ENCODE results near the gene BCL2L11. TPM values are rescaled to one million over a fixed set of nuclear protein-coding genes. Genes with fewer than 3 reads are reported as not detected.

Gene BCL2L11
- total RNA-seq, 1 donor from 2014 or later = 221 TPM

DNA sequence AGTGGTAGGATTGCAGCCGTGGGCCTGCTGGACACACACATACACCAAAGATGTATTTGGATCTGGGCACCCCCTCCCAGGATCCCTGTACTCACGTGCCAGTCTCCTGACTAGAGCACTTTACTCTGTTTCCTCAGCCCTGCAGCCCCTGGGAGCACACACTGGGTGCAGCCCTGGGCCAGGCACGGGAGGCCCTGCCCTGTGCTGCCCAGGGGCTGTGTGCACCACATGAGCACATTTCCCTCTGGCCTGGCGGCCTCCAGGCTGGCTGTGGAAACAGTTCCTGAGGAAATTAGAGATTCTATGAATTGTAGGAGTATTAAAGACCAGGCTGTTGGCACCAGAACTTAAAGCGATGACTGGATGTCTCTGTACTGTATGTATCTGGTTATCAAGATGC, 45.4 kb downstream of the BCL2L11 start:
- TF ChIP-seq, protein P1, sequence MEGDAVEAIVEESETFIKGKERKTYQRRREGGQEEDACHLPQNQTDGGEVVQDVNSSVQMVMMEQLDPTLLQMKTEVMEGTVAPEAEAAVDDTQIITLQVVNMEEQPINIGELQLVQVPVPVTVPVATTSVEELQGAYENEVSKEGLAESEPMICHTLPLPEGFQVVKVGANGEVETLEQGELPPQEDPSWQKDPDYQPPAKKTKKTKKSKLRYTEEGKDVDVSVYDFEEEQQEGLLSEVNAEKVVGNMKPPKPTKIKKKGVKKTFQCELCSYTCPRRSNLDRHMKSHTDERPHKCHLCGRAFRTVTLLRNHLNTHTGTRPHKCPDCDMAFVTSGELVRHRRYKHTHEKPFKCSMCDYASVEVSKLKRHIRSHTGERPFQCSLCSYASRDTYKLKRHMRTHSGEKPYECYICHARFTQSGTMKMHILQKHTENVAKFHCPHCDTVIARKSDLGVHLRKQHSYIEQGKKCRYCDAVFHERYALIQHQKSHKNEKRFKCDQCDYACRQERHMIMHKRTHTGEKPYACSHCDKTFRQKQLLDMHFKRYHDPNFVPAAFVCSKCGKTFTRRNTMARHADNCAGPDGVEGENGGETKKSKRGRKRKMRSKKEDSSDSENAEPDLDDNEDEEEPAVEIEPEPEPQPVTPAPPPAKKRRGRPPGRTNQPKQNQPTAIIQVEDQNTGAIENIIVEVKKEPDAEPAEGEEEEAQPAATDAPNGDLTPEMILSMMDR (IDR thresholded peaks at IDR 0.05) = no peak
- POLR2A ChIA-PET = no interaction called here
- Mint-ChIP-seq H3K36me3 (ENCODE audit: low read depth) (peaks cover 63% of the 10 kb centered on the region), H3K27ac (no peak overlapping the region), H3K27me3 (no peaks in the 10 kb centered on the region), H3K4me1 (peaks cover 46% of the 10 kb centered on the region), H3K4me3 (no peak overlapping the region), H3K9me3 (no peaks in the 10 kb centered on the region)
- CTCF ChIA-PET = no interaction called here
- ATAC-seq (ENCODE audit: low read depth) (no peak), DNase-seq (no peak)
- intact Hi-C loops (cut with micrococcal nuclease) = no loop called here

DNA sequence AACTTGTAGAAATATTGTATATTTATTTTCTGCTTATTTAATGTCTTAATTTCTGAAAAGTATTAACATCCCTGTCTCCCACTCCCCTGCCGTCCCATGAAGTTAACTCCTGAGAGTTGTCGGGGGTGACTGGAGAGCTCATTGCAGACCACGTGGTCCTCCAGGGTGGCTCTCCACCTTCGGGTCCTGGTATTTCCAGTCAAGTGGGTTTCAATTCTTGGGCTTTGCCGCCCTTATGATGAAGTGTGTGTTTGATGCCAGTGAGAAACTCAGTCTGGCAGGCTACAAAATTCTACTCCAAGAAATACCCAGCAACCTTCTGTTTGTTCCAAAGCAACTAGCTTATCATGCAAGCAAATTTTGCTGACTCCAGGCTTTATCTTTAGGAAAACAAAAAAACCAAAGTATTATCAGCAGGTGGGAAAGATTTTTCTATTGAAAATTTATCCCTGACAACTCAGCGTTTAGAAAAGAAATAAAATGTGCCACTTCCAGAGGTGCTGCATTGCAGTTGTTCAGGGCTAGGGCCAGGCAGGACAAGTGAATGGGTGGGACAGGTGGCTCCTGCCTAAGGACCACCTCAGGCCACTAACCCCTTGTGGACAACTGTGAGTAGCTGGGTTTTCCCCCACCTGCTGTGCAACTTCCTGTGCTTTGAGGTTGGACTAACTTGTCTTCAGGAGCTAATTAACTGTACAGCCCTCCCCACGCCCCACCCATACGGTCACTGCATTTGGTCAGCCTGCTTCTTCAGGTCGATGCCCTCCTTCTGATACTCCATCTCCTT, 46.6 kb downstream of the BCL2L11 start:
- no peak overlapping the region for H3K4me3 Mint-ChIP-seq
- TF ChIP-seq, protein P1 (IDR thresholded peaks at IDR 0.05) = no peak
- no peaks in the 10 kb centered on the region for H3K27me3 Mint-ChIP-seq
- ATAC-seq (ENCODE audit: low read depth) (peak; percentile 41), DNase-seq (no peak)
- H3K9me3 Mint-ChIP-seq = no peaks in the 10 kb centered on the region
- ChIA-PET POLR2A (interaction anchor here (0.6 to 3.9 kb wide), 7 partner anchors 9 to 52 kb away, joined by 3 to 38 read pairs (median 10); partner anchors contain the start of gene BCL2L11), CTCF (interaction anchor here (0.7 to 1.9 kb wide), 2 partner anchors 10 to 19 kb away, joined by 3 to 6 read pairs; no protein-coding TSS in a partner anchor)
- H3K36me3 Mint-ChIP-seq (ENCODE audit: low read depth) = peaks cover 52% of the 10 kb centered on the region
- no peak overlapping the region for H3K27ac Mint-ChIP-seq
- intact Hi-C loops (cut with micrococcal nuclease) = loop anchor here (1.0 kb wide), 1 partner anchor 10 kb away; no protein-coding TSS in a partner anchor
- peaks cover 38% of the 10 kb centered on the region for H3K4me1 Mint-ChIP-seq

DNA sequence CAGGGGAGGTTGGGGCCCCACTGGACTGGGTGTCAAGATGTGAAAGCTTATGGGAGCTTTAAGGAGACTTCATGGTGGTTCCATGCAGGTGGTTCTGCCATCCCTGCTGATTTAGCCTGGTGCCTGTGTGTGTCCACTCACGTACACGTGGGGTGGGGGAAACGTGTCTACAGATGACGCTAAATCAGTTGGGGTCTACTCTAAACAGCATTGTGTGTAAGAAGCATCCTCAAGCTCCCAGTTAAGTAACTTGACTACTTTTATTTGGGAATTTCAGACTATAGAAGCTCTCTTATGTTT, 47.1 kb downstream of the BCL2L11 start:
- TF ChIP-seq, protein P1 (IDR thresholded peaks at IDR 0.05) = no peak
- no peaks in the 10 kb centered on the region for H3K27me3 Mint-ChIP-seq
- peaks cover 32% of the 10 kb centered on the region for H3K4me1 Mint-ChIP-seq
- POLR2A ChIA-PET = interaction anchor here (0.6 to 3.9 kb wide), 7 partner anchors 10 to 52 kb away, joined by 3 to 38 read pairs (median 10); partner anchors contain the start of gene BCL2L11
- ATAC-seq (ENCODE audit: low read depth) = no peak
- no peaks in the 10 kb centered on the region for H3K9me3 Mint-ChIP-seq
- intact Hi-C loops (cut with micrococcal nuclease) = loop anchor here (1.0 kb wide), 1 partner anchor 11 kb away; no protein-coding TSS in a partner anchor
- H3K36me3 Mint-ChIP-seq (ENCODE audit: low read depth) = peaks cover 47% of the 10 kb centered on the region
- H3K27ac Mint-ChIP-seq = no peak overlapping the region
- DNase-seq = no peak
- CTCF ChIA-PET = interaction anchor here (0.7 to 1.9 kb wide), 2 partner anchors 11 to 18 kb away, joined by 3 to 6 read pairs; no protein-coding TSS in a partner anchor
- no peak overlapping the region for H3K4me3 Mint-ChIP-seq

DNA sequence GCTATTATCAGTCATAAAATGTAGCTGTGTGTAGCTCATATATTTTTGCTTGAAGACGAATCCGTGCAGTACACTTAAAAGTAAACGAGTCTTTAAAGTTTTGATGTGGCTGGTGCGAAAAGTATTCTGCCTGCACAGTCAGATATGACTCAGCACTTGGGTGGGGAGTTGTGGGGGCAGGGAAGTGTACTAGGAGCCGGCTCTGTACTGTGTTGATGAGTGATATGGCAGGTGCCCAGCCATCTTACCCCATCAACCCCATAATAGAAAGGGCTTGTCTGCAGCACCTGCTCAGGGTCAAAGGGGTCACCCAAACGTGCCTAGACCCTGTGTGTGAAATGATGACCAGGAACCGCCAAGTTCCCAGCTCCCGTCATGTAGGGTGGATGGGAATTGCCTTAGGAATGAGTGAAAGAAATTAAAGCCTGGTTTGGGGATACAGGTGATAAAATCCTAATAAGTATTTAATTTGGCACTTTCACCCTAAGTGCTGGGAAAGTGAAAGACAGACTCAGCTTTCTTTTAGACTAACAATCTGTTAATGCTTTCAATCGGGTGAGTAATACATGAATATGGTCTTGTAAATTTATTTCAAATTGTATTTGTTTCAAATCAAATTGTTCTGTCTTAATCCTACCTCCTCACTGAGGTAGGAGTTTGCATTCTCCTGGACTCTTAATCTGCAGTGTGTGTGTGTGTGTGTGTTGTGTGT, 48.0 kb downstream of the BCL2L11 start:
- DNase-seq (no peak), ATAC-seq (ENCODE audit: low read depth) (peak; percentile 59)
- intact Hi-C loops (cut with micrococcal nuclease) = no loop called here
- CTCF ChIA-PET = interaction anchor here (1.9 kb wide), 1 partner anchor 11 kb away, joined by 6 read pairs; no protein-coding TSS in a partner anchor
- H3K9me3 Mint-ChIP-seq = no peaks in the 10 kb centered on the region
- TF ChIP-seq, protein P1 (IDR thresholded peaks at IDR 0.05) = no peak
- H3K27me3 Mint-ChIP-seq = no peaks in the 10 kb centered on the region
- no peak overlapping the region for H3K27ac Mint-ChIP-seq
- peaks cover 25% of the 10 kb centered on the region for H3K4me1 Mint-ChIP-seq
- POLR2A ChIA-PET = interaction anchor here (0.8 to 3.9 kb wide), 9 partner anchors 11 to 53 kb away, joined by 3 to 38 read pairs (median 8); partner anchors contain the start of gene BCL2L11
- peaks cover 39% of the 10 kb centered on the region for H3K36me3 Mint-ChIP-seq (ENCODE audit: low read depth)
- no peak overlapping the region for H3K4me3 Mint-ChIP-seq

DNA sequence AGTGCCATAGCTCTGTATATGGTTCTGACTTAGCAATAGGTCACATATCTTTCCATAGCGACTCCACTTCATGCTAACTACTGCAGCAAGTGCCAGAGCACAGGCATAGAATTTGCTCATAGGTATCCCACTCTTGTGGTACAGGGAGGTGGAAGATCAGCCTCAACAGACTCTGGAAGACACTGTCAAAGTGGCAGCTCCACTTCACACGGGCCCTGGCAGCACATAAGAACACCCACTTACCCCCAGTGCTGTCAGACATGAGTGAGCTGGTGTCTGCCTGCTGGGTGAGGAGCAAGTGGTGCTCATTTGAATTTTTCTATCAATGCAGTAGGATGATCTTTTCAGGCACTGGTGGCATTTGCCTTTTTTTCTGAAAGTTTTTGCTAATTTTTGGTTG, 48.6 kb downstream of the BCL2L11 start:
- H3K9me3 Mint-ChIP-seq = no peaks in the 10 kb centered on the region
- TF ChIP-seq, protein P1 (IDR thresholded peaks at IDR 0.05) = no peak
- peak; percentile 41 for ATAC-seq (ENCODE audit: low read depth)
- intact Hi-C loops (cut with micrococcal nuclease) = no loop called here
- H3K27me3 Mint-ChIP-seq = no peaks in the 10 kb centered on the region
- POLR2A ChIA-PET = interaction anchor here (0.8 to 3.9 kb wide), 5 partner anchors 11 to 52 kb away, joined by 3 to 38 read pairs (median 7); partner anchors contain the start of gene BCL2L11
- no peak for DNase-seq
- CTCF ChIA-PET = no interaction called here
- peaks cover 24% of the 10 kb centered on the region for H3K4me1 Mint-ChIP-seq
- peaks cover 34% of the 10 kb centered on the region for H3K36me3 Mint-ChIP-seq (ENCODE audit: low read depth)
- no peak overlapping the region for H3K4me3 Mint-ChIP-seq
- H3K27ac Mint-ChIP-seq = peak overlapping the region; percentile 57

All from activated B cell treated with CpG ODN at 0.5 μM for 24 hours (primary cell).